AG20443 (cell line): ENCODE data around the gene SPOCD1.
A peak's percentile ranks its signal among the peaks of the same experiment; 100 is the strongest.

Source experiments
- DNase-seq: peaks from one replicate; pipeline ENCODE4 v3.0.0; 2012; ENCODE audit warnings: low spot score, mixed read lengths

SPOCD1 gene

DNA sequence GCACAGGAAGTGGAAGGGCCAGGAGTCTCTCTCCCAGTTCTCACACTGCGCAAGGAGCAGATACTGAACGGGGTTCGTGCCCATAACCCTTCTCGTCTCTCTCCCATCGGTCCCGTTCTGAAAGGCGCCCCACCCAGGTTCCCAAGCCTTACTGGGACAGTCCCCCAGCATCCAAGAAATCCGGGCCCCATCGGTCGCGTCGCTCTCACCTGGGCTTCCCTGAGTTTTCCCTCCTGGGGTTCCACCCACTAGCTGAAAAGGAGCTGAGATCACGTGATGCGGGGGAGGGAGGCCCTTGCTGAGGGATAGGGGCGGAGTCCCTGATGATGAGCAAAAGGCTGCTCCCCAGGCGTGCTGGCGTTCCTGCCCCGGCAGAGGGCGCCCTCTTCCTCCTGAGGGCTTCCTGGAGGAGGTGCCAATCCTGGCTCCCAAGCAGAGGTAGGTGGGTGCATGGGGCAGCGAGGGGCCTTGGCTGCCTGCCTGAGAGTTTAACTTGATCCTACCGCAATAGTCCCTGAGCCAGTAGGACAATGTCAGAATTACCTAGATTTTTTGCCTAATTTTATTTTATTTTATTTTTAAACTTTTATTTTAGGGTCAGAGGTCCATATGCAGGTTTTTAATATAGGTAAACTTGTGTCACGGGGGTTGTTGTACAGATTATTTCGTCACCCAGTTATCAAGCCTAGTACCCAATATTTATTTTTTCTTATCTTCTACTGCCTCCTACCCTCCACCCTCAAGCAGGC is at the start of gene SPOCD1:
TSS of gene SPOCD1 (minus strand) at position 271 of the 749 bp plus-strand sequence. CDS start 689 bp downstream, outside the sequence.
- peak; percentile 96 for DNase-seq

DNA sequence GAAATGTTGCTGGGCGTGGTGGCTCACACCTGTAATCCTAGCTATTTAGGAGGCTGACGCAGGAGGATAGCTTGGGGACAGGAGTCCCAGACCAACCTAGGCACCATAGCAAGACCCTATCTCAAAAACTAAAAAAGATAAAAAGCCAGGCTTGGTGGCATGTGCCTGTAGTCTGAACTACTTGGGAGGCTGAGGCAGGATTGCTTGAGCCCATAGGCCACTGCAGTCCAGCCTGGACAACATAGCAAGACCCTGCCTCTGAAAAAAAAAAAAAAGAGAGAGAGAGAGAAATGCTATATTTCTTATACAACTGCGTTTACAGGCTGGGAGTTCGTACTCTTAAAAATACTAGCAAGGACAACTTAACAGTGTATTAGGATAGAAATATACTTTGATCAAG is 46.2 kb upstream of the SPOCD1 start:
- no peak for DNase-seq

DNA sequence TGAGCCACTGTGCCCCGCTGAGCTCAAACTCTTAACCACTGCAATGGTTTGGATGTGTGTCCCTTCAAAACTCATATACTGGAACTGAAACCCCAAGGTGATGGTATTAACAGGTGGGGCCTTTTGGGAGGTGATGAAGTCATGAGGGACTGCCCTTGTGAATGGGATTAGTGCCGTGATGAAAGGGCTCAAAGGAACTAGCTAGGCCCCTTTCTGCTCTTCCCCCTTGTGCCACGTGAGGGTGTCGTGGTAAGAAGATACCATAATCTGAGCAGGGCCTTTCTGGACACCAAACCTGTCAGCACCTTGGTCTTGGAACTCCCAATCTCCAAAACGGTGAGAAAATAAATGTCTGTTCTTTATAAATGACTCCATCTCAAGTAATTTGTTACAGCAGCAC is 45.5 kb upstream of the SPOCD1 start:
- DNase-seq, result no peak

DNA sequence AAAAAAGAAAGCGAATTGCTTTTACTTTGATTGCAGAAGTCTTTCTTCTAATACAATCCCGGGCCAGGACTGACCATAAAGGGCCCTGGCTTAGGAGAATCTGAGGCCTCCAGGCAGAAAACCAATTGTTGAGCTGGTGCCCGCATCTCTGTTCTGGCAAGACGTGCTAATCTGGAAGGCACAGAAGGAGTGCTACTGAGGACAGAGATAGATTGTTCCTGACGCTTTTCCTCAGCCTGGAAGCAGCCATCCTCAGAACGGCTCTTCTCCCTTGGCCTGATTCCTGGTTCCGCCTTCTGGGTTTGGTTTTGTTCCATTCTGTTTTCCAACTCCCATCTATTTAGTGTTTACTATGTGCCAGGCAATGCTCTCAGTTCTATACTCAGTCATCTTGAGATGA is 44.8 kb upstream of the SPOCD1 start:
- no peak for DNase-seq

DNA sequence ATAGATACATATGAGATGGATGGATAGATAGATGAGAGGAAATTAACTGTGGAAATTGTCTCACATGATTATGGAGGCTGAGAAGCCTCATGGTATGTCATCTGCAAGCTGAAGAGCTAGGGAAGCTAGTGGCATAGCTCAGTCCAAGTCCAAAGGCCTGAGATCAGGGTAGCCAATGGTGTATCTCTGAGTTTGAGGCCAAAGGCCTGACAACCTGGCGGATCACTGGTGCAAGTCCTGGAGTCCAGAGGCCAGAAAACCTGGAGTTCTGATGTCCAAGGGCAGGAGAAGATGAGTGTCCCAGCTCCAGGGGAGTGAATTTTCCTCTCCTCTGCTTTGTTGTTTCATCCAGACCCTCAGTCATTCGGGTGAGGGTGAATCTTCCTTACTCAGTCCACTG is 43.9 kb upstream of the SPOCD1 start:
- DNase-seq, result no peak

DNA sequence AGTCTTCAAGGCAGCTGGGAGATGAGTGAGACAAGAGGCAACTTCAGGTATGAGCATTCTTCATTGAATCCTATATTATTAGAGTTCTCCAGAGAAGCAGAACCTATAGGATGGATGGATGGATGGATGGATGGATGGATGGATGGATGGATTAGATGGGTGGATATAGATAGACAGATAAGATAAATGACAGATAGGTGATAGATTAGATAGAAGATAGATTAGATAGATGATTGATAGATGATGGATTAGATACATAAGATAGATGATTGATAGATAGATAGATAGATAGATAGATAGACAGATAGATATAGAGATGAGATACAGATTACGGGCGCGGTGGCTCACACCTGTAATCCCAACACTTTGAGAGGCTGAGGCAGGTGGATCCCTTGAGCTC is 43.2 kb upstream of the SPOCD1 start:
- no peak for DNase-seq

DNA sequence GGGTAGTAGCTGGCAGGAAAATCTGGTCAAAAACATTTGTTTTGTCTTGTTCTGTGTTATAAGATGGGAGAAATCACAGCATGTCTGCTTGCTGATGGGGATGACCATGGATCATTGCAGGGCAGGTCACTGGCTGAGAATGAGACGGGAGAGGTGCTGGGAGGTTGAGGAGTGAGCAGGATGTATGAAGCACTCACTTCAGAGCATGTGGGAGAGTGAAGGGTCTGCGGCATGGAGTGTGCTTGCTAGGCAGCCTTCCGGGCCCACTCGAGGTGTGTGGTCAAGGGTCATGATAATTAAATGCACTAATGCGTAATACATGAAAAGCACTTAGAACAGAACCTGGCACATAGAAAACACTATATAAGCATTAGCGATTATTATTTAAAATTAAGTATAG is 42.0 kb upstream of the SPOCD1 start:
- no peak for DNase-seq

DNA sequence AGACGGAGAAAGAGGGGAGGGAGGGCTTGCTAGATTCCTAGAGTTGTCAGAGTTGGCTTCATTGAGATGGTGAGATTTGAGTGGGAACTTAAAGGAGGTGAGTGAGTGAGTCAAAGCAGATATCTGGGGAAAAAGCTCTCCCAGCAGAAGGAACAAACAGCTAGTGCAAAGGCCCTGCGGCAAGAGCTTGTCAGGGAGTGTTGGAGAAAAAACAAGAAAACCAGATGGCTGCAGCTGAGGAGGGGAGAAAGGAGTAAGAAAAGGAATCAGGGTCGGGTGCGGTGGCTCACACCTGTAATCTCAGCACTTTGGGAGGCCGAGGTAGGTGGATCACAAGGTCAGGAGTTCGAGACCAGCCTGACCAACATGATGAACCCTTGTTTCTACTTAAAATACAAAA is 40.3 kb upstream of the SPOCD1 start:
- DNase-seq, result no peak

DNA sequence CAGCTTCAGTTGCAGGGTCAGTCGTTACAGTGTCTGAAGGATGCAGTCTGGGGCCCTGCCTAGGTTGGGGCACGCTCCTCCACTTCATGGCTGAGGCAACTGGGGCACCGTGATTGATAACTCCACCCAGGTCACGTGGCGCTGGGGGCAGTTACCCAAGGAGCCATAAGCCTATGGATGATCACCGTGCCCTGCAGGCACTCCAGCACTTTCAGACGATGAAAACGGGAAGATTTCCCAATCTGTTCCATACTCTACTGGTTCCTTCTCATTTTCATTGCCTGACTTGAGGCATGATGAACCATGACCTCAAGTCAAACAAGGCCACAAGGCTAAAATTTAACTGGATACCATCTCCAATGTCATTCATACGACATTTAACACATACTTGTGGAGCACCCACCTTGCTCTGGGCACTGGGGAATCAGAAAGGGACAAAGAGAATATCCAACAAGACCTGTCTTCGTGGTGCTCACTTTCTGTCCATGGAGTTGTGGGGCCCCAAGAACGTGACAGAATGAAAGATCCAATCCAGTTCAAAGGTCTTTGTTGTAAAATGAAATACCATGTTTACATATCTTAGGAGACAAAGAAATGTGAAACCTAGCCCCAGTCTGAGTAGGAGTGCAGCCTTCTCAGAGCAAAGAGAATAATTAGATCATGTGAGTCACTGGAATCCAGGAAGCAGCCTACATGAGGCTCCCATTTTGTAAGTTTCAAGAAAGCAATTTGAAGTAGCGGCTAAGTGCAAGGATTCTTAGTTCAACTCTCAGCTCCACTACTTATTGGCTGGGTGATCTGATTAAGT is 39.4 kb upstream of the SPOCD1 start:
- peak; percentile 57 for DNase-seq

DNA sequence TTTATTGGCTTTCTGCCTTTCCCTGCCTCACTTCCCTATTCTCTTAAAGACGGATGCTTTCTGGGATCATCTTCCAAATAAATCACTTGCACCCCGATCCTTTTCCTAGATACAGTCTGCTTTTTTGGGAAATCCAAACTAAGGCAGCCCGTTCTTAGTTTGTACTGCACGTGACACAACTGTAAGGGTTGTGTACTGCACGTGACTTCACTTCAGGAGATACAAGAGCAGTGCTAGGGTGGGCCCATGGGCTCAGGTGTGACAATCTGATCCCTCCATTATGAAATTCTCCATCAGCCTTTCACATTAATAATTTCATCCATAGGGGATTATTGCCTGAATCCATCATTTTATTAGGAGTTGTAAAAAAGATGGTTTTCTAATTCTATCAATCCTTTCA is 33.8 kb upstream of the SPOCD1 start:
- DNase-seq, result no peak

DNA sequence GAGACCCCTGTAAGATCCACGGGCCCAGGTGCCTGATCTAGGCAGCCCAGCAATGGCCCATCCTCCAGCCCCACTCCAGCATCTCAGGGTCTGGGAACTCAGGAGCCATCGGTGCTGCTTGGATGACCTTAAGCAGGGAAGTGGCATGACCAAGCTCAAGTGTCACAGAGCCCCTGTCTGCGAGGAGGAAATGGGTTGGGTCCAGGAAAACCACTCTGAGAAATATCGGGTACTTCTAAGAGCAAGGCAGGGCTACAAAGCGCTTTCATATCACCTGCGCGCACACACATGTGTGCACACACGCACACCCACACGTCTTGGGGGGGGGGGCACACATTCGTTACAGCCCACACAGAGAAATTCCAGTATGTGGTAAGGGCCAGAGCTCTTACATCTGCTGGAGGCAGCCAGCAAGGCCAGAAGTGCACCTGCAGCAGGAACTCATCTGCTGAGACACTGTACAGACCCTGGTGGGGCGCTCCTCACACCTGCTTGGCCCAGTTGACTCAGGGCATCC is 32.6 kb upstream of the SPOCD1 start:
- no peak for DNase-seq

DNA sequence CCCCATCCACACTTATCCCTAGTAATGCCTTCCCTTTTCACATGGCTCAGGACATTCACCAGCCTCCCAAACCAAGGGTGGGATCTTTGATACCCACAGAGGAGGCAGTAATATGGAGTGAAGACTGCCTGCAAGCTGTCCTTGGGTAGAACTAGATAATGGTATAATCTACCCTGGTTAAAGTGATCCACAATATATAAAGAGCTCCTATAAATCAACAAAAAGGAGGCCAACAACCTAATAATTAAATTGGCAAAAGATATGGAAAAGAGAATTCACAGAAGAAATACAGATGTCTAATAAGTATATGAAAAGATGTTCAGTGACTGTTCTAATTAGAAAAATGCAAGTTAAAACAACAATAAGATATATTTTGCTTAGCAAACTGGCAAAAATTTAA is 30.7 kb upstream of the SPOCD1 start:
- no peak for DNase-seq

DNA sequence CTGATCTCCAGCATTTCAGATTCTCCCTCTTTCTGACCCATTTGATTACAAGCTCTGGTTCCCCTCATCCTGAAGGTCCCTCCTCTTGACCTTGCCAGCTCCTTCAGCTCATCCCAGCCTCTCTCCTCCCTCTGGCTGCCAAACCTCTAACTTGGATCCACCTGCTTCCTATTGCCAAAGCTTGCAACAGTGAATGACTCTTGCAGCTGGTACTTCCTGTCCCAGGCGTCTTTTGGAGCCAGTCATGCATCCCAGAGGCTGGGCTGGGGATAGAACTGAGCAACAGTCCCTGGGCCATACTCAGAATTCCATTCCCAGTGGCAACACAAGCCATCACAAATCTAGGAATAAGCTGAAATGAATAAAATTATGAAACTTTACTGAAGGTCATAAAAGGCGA is 27.7 kb upstream of the SPOCD1 start:
- DNase-seq, result peak; percentile 95

DNA sequence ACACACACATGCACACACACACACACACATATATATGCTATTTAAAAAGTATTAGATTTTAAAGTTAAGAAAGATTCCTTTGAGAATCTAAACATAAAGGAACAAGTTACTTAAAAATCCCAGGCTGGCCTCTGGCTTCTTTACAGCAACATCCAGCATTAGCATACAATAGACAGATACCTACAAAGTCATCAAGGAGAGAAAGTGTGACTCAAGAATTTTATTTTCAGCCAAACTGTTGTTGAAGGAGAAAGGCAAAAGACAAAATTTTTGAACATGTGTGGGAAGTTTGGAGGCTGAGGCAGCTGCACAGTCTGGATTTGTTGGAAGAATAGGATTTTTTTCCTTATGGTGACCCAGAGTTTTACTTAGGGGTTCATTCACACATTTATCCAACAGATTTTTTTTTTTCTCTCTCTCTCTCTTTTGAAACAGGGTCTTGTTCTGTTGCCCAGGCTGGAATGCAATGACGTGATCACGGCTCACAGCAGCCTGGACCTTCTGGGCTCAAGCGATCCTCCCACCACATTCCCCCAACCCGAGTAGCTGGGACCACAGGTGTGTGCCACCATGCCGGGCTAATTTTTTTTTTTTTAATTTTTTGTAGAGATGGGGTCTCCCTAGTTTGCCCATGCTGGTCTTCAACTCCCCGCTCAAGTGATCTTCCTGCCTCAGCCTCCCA is 24.0 kb upstream of the SPOCD1 start:
- DNase-seq, result no peak

DNA sequence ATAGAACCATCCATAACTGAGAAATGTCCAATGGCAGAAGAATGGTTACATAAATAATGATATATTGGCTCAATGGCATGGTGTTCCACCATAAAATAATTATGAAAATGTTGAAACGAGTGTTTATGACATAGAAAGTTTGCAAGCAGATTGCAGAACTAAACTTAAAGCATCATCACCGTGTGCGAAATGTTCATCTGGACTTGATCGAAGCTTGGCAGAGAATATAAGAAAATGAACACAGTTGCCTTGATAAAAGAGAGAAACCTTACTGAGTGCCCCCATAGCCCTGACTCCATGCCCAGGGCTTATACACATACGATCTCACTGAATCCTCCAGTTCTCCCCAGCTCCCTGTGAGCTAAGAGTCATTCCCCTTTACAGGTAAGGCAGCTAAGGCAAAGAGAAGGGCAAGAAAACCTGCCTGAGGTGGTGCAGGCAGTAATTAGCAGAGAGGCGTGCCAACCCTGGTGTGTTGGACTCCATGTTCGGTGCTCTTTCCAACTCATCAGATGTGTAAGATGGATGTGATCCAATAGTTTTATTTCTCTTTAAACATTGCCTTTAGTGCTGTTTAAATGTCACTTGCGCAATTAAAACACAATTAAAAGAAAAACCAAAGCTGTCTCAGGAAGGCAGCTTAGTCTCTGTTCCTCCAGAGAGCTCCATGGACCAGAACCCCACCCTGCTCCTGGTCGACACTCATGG is 21.8 kb upstream of the SPOCD1 start:
- no peak for DNase-seq

DNA sequence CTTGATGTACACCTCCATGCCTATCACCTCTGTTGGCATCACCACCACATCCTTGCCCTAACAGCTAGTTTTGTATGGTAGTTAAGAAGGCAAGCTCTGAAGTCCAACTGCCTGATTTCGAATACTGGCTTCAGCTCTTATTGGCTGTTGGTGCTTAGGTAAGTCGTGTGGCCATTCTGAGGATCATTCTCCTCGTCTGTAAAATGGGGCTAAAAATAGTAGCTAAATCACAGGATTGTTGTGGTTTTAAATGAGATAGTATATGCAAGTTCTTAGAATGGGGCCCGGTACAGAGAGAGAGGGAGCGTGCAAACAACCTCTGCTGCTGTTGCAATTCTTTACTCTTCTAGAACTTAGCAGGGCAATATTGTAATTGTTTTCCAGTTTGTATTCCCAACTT is 20.8 kb upstream of the SPOCD1 start:
- DNase-seq, result no peak

DNA sequence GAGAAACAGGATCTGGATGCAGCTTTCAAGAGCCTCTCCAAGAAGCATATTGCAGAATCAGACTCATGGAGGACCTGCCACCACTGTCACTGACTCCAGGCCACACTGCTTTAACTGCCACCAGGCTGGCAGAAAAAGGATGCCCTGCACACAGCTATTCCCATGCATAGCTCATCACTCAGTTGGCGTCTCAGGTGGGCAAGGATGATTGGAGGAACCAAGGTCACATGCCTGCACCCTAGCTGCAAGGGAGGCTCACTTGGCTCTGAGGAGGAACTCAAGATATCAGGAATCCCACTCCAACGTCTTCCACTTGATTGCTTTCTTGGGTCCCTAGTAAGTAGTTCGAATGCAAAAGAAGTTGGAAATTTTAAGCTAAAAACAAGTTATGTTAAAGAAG is 19.6 kb upstream of the SPOCD1 start:
- no peak for DNase-seq

DNA sequence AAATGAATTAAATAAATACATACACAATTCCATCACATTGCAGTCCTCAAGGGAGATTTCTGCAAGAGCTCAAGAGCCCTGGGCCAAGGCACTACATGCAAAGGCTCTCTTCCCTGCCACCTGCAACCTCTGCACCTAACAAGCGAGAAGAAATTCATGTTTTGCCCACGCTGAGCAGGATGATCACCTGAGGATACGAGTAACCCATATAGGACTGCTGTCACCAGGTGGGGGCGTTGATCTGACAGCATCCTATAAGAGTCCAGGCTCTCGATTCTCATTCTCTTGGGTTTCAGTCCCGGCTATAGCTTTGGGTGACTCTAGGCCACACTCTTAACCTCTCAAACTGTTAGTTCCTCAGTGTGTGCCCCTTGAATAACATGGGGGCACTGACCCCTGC is 18.7 kb upstream of the SPOCD1 start:
- DNase-seq, result no peak

DNA sequence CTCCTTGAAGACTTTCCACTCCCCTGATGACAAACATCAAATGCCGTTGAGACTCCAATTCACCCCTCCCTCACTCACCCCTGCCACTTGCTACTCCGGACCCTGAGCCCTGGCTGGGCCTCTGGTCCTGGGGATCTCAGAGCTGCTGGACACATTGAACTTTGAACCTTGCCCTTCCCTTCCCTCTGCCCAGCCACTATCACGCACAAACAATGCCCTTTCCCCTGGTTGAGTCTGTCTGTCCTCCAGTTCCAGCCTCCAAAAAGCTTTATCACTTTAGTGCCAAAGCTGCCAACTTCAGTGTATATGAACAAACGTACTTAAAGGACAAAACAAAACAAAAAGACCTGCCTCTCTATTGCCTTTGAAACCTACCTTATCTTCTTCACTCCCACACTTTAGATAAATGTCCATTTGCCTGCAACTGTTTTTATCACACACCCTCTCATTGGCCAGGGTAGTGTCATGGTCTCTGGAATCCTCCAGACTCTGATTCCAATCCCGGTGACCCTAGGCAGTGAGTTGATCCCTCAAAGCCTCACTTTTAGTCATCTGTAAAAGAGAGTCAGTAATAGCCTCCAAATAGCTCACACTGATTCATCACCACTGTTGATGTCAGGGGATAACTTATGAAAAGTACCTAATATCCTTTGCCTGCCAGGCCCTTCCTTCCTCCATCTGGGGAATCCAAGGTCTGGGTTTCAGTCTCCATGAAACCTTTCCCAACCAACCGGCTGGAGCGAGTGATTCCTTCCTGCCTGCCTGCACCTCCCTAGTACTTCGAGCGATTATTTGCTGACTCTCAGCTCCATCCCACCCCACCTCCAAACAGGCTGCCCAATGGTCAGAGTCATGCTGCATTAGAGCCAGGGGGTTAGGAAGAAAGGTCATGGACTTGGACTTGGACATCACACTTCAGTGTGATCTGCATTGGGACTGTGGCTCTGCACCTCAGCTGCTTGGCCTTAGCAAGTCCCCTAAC is 15.9 kb upstream of the SPOCD1 start:
- peak; percentile 66 for DNase-seq

DNA sequence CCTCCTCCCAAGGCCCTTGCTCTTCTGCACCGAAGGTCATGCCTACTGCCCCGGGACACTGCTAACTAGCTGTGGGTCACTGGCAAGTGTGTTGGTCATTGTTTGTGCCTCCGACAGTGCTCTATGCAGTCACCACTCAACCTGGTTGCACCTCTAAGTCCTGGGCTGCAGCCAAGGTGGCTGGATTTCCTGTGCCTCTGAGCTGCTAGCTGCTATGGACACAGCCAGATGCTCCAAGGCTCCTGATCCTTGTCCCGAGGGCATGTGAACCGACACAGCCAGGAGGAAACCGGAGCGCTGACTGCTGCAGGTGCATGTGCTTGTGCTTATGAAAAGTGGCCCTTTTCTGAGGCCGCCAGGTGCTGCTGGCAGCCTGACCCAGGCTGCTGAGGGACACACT is 14.7 kb upstream of the SPOCD1 start:
- no peak for DNase-seq

DNA sequence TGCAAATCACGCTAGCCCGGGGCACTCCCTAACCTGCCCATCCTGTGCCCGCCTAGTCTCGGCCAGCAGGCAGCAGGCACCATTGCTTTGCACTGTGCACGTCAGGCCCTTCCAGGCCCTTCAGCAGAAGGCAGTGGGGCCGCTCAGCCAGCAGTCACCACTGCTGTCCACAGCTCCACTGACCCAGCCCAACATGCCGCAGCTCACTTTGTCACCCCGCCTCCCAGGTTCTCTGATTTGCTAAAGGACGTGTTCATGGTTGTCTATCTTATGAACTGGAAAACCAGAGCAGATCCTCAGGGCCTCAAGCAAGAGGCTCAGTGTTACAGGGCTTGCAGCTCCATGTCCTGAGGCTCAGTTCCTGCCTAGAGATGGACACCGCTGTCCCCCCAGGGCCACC is 14.2 kb upstream of the SPOCD1 start:
- DNase-seq, result no peak
